Neural cell (in vitro differentiated cells): Measurements from ENCODE around the gene RGS9BP. TPM values are rescaled to one million over a fixed set of nuclear protein-coding genes. Genes with fewer than 3 reads are reported as not detected.

ENCODE experiments used
- H2AFZ ChIP-seq: fragments of 200-600, 300-800 bp; sonication (generic), shearing (Covaris generic); 2 replicates; pipeline ENCODE4 v1.6.0; 2014; ENCODE audit warnings: low read depth, mild to moderate bottlenecking, antibody characterized with exemption, low read length, moderate library complexity
- H3F3A ChIP-seq: fragments of 200-600 bp; shearing (Covaris generic); 2 replicates; pipeline ENCODE4 v1.6.1; 2016; ENCODE audit warnings: mild to moderate bottlenecking, moderate library complexity, mixed read lengths, antibody characterized with exemption, low read length; ENCODE audit not compliant: insufficient read depth, poor library complexity, severe bottlenecking
- H3K27ac ChIP-seq: fragments of 200-600, 300-800 bp; sonication (generic), shearing (Covaris generic); 2 replicates; pipeline ENCODE4 v1.5.1; 2014; ENCODE audit warnings: mild to moderate bottlenecking, low read length, moderate library complexity
- H3K27me3 ChIP-seq: fragments of 300-800, 200-600 bp; sonication (generic), shearing (Covaris generic); 2 replicates; pipeline ENCODE4 v1.6.0; 2014; ENCODE audit warnings: mild to moderate bottlenecking, low read depth, low read length, moderate library complexity; ENCODE audit not compliant: insufficient read depth
- H3K36me3 ChIP-seq: fragments of 300-800, 200-600 bp; sonication (generic), shearing (Covaris generic); 2 replicates; pipeline ENCODE4 v1.5.1; 2014; ENCODE audit warnings: mild to moderate bottlenecking, antibody characterized with exemption, low read length, moderate library complexity; ENCODE audit not compliant: insufficient read depth
- H3K4me2 ChIP-seq: fragments of 300-800, 200-600 bp; sonication (generic), shearing (Covaris generic); 2 replicates; pipeline ENCODE4 v1.6.0; 2014; ENCODE audit warnings: mild to moderate bottlenecking, low read length
- H3K4me3 ChIP-seq: fragments of 300-800, 200-600 bp; sonication (generic), shearing (Covaris generic); 2 replicates; pipeline ENCODE4 v1.5.1; 2014; ENCODE audit warnings: mild to moderate bottlenecking, low read length, moderate library complexity
- H3K79me2 ChIP-seq: fragments of 200-600 bp; shearing (Covaris generic); replicated peaks from 2 replicates; pipeline ENCODE4 v1.6.0; 2014; ENCODE audit warnings: mild to moderate bottlenecking, low read length, moderate library complexity; ENCODE audit not compliant: insufficient read depth
- H3K9ac ChIP-seq: fragments of 300-800, 200-600 bp; sonication (generic), shearing (Covaris generic); 2 replicates; pipeline ENCODE4 v1.6.1; 2016; ENCODE audit warnings: mild to moderate bottlenecking, low read length, mixed read lengths
- H3K9me2 ChIP-seq: fragments of 200-600 bp; shearing (Covaris generic); 2 replicates; pipeline ENCODE4 v1.6.1; 2016; ENCODE audit warnings: mild to moderate bottlenecking, low read length, mixed read lengths; ENCODE audit not compliant: insufficient read depth
- H3K9me3 ChIP-seq: fragments of 200-600, 300-800 bp; sonication (generic), shearing (Covaris generic); 2 replicates; pipeline ENCODE4 v1.6.1; 2016; ENCODE audit warnings: mild to moderate bottlenecking, mixed run types, low read length, moderate library complexity, mixed read lengths
- H4K20me1 ChIP-seq: fragments of 200-600 bp; shearing (Covaris generic); 2 replicates; pipeline ENCODE4 v1.6.1; 2016; ENCODE audit warnings: mild to moderate bottlenecking, mixed run types; ENCODE audit not compliant: insufficient read depth
- CTCF ChIP-seq: fragments of 450-650 bp; IDR thresholded peaks from 2 replicates; pipeline ENCODE4 v1.5.1; 2014; ENCODE audit warnings: antibody characterized with exemption, mild to moderate bottlenecking, moderate library complexity; ENCODE audit not compliant: poor library complexity, severe bottlenecking
- EP300 ChIP-seq: fragments of 450-650 bp; conservative IDR thresholded peaks from 2 replicates; pipeline ENCODE4 v1.6.1; 2014; ENCODE audit warnings: antibody characterized with exemption, mild to moderate bottlenecking, moderate library complexity; ENCODE audit not compliant: poor library complexity, severe bottlenecking
- EZH2 ChIP-seq: fragments of 200-600, 300-800 bp; shearing (Covaris generic), sonication (generic); IDR thresholded peaks from 2 replicates; pipeline ENCODE4 v1.6.1; 2014; ENCODE audit warnings: antibody characterized with exemption, low read length, borderline replicate concordance, mild to moderate bottlenecking; ENCODE audit not compliant: insufficient read depth, poor library complexity, severe bottlenecking
- MXI1 ChIP-seq: fragments of 450-650 bp; conservative IDR thresholded peaks from 2 replicates; pipeline ENCODE4 v1.6.1; 2014; ENCODE audit warnings: antibody characterized with exemption, mild to moderate bottlenecking; ENCODE audit not compliant: poor library complexity, severe bottlenecking
- POLR2AphosphoS5 ChIP-seq: IDR thresholded peaks from 2 replicates; pipeline ENCODE4 v1.6.1; 2012
- RAD21 ChIP-seq: fragments of 450-650 bp; conservative IDR thresholded peaks from 2 replicates; pipeline ENCODE4 v1.6.1; 2014; ENCODE audit warnings: antibody characterized with exemption, mild to moderate bottlenecking, moderate library complexity
- REST ChIP-seq: IDR thresholded peaks from 2 replicates; pipeline ENCODE4 v1.6.1; 2012; ENCODE audit warnings: borderline replicate concordance
- SMC3 ChIP-seq: fragments of 450-650 bp; conservative IDR thresholded peaks from 2 replicates; pipeline ENCODE4 v1.6.1; 2014; ENCODE audit warnings: antibody characterized with exemption, mild to moderate bottlenecking, moderate library complexity; ENCODE audit not compliant: poor library complexity
- TAF1 ChIP-seq: IDR thresholded peaks from 2 replicates; pipeline ENCODE4 v1.6.1; 2012; ENCODE audit warnings: low read depth
- polyA plus RNA-seq: library from polyadenylated mRNA; depleted of rRNA; stranded (reverse); fragments of >200 nt; gene quantifications from 2 replicates; pipeline ENCODE4 v1.2.3, GENCODE V29; 2014

The RGS9BP gene
- polyA plus RNA-seq, 1 donor from 2014 or later, result not detected

DNA sequence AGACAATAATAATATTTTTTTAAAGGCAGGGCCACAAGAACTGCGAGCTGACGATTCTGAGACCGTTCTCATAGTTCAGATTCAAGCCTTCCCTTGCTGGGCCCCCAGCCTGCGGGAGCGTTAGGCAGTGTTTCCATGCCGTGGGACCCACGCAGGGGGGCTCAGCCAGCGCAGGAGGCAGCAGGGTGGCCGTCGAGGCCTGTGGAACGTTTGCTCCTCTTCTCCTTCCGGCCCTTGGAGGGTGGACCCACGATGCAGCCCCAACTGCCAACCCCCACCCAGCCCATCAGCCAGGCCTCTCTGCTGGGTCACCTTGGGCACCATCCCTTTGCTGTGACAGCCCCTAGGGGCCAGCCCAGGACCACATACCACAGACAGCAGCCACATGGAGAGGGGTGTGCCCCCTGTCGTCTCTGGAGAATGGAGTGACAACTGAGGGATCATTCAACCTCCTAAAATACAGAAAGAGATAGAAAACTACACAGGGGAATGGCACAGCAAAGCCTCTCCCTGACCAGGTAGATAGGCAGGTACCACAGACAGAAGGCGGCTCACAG lies 47.9 kb upstream of the RGS9BP start:
- TF ChIP-seq MXI1, result no peak
- TF ChIP-seq CTCF, result no peak
- TF ChIP-seq EP300, result no peak
- no peak for TF ChIP-seq TAF1
- TF ChIP-seq EZH2, result no peak
- TF ChIP-seq SMC3, result no peak
- TF ChIP-seq RAD21, result no peak
- no peak for TF ChIP-seq POLR2AphosphoS5
- TF ChIP-seq REST, result no peak
- Histone ChIP-seq H3K4me3 (no peak overlapping the region), H3K4me2 (no peak overlapping the region), H4K20me1 (no peaks in the 10 kb centered on the region), H3K27me3 (no peaks in the 10 kb centered on the region), H3K9ac (no peak overlapping the region), H3K9me3 (no peaks in the 10 kb centered on the region), H3K27ac (no peak overlapping the region), H2AFZ (no peak overlapping the region), H3K36me3 (peaks cover 6% of the 10 kb centered on the region), H3K9me2 (no peaks in the 10 kb centered on the region), H3K79me2 (no peaks in the 10 kb centered on the region), H3F3A (no peaks in the 10 kb centered on the region)

DNA sequence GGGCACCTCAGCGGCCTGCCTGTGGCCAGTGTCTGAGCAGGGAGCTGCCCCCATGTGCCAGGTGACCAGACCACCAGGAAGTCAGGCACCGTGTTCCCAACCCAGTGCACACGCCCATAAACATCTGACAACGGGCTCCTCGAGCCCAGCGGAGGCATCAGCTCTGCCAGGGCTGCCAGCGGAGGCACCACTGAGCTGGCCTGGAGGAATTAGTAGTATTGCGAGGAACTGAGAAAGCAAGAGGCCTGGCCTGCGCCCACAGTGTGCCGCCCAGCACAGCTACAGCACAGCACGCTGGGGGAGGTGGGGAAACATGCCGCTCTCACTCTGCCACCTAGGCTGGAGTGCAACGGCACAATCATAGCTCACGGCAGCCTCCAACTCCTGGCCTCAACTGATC lies 45.3 kb upstream of the RGS9BP start:
- H3K9me2 ChIP-seq, result no peaks in the 10 kb centered on the region
- no peak overlapping the region for H3K9ac ChIP-seq
- H3K4me2 ChIP-seq, result no peak overlapping the region
- no peak overlapping the region for H2AFZ ChIP-seq
- no peaks in the 10 kb centered on the region for H3F3A ChIP-seq
- TF ChIP-seq EZH2 (no peak), CTCF (no peak), SMC3 (no peak), EP300 (no peak), POLR2AphosphoS5 (no peak), MXI1 (no peak), REST (no peak), RAD21 (no peak), TAF1 (no peak)
- H3K27ac ChIP-seq, result no peak overlapping the region
- H3K4me3 ChIP-seq, result no peak overlapping the region
- H3K36me3 ChIP-seq, result peaks cover 6% of the 10 kb centered on the region
- no peaks in the 10 kb centered on the region for H3K79me2 ChIP-seq
- no peaks in the 10 kb centered on the region for H4K20me1 ChIP-seq
- H3K27me3 ChIP-seq, result no peaks in the 10 kb centered on the region
- no peaks in the 10 kb centered on the region for H3K9me3 ChIP-seq
